NCI-H2196 (cell line): ENCODE data around the gene ASB6.
A peak's percentile ranks its signal among the peaks of the same experiment; 100 is the strongest.

Experiments used
- DNase-seq: peaks from one replicate; lab custom pipeline; 2025; ENCODE audit not compliant: unreplicated experiment; lab: John Stamatoyannopoulos, UW

Gene ASB6, protein sequence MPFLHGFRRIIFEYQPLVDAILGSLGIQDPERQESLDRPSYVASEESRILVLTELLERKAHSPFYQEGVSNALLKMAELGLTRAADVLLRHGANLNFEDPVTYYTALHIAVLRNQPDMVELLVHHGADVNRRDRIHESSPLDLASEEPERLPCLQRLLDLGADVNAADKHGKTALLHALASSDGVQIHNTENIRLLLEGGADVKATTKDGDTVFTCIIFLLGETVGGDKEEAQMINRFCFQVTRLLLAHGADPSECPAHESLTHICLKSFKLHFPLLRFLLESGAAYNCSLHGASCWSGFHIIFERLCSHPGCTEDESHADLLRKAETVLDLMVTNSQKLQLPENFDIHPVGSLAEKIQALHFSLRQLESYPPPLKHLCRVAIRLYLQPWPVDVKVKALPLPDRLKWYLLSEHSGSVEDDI

DNA sequence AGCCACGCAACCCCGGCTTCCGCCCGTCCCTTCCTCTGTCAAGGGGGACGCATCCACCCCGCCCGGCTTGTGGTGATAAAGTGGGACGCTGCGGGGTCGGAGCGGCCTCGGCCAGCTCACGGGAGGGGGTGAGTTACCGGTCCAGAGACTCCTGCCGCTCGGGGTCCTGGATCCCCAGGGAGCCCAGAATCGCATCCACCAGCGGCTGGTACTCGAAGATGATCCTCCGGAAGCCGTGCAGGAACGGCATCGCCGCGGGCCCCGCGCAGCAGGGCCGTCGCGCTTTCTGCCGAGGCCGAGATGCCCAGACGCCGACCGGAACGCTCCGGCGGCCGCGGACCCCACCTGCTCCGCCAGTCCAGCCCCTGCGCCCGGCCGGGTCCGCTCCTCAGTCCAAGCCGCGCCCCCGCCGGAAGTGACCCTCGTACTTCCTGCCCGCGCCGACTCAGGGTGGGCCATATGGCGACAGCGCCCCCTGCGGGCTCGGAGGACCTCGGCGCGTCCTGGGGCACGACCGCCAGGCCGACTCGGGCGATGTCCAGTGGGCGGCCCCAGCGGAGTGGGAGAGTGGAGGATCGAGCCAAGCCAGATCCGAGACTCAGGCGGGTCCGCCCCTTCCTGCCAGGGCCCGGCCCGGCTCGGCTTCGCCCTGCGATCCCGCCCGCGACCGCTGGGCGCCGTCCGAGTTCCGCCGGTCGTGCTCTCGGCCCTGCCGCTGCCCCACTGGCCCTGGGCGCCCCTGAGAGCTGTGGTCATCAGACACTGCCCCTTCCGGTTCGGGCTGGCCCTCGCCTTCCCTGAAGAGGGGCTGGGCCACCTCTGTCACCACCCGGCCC lies at the start of gene ASB6:
Gene ASB6 (minus strand): TSS at position 402 of the 836 bp plus-strand sequence. CDS start 152 bp downstream, at position 250.
- DNase-seq: peak; percentile 96

DNA sequence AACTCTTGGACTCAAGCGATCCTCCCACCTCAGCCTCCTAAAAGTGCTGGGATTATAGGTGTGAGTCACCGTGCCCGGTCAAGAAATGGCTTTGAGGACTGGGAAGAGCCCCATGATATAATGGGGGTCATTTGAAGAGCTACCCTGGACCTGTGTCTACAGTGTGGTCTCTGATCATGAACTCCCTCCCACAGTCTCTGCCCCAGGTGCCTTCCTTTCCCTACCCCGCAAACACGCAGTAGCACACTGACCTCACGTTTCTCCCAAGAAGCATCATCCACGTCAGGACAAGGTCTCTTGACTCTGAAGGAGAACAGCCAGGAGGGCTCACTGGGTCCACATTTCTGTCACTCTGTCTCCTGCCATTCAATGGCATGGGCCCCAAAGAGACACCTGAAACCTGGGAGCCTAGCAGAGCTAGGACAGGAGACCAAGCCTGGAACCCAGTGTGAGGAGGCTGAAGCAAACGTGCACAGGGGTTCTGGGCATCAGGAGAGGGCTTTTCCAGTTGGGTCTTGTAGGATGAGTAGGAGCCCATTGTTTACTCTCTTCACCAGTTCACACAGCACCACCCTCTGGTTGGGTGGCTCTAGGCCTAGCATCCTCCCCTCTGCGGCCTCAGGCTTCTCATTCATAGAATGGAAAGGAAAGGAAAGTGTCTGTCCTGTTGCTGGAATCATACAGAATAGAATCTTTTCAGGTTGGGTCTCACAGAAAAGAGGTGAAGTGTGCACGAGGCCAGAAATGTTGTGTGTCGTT lies 46.5 kb upstream of the ASB6 start:
- no peak for DNase-seq

DNA sequence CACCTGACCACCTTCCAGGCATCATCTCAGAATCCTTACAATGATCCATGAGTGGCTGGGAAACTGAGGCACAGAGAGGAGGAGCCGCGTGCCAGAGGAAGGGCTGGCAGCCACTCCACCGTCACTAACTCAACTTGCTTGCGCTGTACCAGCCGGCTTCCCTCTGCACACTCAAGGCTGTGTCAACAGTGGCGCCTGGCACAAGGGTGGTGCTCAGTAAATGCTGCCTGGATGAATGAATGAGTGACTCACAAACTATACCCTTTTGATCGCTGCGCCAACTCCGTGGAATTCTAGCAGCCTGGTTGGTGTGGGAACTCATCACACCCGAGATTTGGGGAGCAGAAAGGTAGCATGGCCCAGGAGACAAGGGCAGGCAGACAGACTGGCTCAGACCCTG lies 45.4 kb upstream of the ASB6 start:
- DNase-seq: no peak

DNA sequence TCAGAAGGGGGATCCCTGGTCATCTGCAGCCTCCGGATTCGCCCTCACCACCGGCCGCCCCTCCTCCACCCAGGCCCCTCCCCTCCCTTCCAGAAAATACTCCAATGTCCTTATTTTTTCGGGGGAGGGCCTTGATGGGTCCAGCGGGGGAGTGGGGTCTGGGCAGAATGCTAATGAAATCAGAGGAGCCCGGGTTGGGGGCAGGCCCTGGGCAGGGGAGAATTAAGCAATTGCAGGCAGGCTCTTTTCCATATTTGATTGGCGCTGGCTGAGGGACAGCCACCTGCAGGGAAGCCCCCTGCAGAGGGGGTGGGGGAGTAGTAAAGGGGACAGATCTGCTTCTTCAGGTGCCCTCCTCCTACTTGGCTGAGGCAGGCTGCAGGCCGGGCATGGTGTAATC lies 44.8 kb upstream of the ASB6 start:
- DNase-seq: no peak

DNA sequence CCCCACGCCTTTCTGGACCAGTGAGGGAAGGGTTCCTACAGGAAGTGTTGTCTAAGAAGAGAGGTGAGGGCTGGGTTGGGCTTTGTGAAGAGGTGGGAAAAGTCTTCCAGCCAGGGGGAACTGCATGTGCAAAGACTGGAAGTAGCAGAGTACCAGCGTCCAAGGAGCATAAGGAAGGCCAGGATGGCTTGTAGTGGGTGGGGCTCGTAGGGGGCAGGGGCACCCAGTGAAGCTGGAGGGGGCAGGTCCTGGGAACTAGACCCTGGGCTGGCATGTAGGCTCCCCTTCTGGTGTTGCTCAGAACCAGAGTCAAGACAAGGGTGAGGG lies 43.9 kb upstream of the ASB6 start:
- no peak for DNase-seq

DNA sequence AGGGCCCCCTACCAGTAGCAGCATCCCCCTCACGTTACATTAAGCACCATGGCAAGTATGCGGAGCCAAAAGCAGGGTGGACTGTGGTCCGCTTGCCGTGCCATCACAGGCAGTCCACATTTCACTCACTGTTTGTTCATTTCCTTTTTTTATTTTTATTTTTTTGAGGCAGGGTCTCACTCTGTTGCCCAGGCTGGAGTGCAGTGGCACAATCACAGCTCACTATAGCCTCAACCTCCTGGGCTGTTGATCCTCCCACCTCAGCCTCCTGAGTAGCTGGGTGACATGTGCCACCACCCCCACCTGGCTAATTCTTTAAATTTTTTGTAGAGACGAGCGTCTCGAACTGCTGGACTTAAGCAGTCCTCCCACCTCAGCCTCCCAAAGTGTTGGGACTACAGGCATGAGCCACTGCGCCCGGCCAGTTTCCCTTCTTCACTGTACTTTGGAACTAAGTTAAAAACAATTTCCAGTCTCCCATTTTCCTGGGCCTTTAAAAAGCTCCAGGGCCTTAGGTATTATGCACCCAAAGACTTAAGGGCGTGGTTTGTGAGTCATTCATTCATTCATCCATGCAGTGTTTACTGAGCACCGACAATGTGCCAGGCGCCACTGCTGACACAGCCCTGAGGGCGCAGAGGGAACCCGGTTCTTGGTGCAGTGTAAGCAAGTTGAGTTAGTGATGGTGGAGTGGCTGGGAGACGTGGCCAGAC lies 43.4 kb upstream of the ASB6 start:
- no peak for DNase-seq

DNA sequence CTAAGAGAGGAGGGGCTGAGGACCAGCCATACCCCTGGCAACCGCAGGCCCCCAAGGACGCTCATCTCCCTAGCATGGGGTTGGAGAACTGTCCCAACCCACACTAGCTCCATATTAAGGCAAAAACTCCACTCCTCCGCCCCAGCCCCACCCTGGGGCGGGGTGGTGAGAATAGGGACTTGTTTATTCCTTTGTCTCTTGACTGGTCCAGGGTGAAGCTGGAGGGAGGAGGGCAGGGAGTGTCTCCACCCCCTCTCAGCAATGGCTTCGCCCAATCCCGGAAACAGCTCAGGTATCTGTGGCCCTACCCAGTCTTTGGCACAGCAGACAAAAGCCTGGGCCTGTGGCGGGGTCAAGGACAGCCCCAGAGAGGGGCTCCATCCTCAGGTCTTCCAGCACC lies 40.4 kb upstream of the ASB6 start:
- DNase-seq: no peak

DNA sequence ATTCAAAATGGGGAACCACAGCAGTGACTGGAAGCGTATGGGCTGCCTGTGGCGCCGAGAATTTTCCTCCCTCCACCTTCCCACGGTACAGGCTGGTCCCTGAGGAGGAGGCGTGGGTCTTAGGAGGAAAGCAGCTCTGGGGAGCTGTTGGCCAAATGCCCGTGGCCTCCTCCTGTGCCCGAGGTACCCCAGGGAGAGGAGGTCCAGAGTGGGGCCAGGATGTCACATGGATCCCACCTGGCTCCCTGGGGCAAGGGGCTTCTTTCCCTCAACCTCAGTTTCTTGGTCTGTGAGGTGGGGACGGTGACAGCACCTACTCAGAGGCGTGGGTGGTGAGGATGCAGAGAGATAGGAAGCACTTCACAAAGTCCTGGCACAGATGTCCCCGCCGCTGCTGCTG lies 40.0 kb upstream of the ASB6 start:
- DNase-seq: no peak

DNA sequence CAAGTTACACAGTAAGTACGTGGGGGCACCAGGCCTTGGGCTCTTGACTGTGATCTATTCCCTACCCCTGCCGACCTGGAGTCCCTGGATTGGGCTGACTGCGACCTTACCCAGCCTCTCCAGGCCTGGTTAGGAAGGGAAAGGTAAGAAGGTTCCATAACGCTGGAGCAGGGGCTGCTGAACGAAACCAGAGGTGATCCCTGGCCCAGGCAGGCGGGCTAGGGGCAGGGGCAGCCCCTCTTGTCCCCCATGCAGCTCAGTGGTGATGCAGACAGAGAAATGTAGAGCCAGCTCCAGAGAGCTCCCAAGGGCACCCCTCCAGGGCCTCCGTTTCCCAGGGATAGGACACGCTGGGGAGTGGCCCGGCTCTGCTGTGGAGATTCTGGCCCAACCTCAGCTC lies 37.6 kb upstream of the ASB6 start:
- no peak for DNase-seq

DNA sequence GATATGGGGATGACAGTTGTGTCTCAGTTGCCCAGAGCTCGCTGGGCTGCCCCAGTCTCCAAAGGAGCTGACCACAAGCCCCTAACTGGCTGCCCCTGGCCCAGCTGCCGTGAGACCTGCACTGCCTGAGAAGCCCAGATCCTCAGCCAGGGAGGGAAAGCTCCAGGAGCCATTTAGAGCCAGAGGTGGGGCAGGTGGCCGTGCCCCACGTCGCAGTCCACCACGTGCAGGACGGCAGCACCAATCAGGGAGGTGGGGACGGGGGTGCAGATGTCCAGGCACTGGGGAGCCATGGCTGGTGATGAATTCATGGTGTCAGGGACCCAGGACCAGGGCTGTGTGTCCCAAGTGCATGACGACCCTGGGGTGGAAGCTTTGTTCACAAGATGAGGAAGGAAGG lies 36.9 kb upstream of the ASB6 start:
- no peak for DNase-seq

DNA sequence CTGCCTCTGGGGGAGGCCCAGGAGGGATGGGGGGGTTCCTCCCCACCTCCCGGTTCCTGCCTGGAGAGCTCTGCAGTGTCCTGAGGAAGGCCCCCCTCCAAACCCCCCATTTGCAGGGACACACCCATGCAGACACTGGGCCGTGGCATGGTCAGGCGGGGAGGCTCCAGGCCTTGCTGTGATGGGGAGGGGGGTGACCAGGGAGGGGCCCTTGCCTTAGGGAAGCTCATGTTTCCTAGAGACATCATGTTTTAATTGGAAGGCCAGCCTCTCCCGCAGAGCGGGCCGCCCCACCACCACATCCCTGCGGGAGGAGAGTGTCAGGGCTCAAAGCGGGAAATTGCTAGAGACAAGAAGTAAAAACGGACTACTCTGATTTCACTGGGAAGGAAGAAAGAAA lies 35.5 kb upstream of the ASB6 start:
- no peak for DNase-seq

DNA sequence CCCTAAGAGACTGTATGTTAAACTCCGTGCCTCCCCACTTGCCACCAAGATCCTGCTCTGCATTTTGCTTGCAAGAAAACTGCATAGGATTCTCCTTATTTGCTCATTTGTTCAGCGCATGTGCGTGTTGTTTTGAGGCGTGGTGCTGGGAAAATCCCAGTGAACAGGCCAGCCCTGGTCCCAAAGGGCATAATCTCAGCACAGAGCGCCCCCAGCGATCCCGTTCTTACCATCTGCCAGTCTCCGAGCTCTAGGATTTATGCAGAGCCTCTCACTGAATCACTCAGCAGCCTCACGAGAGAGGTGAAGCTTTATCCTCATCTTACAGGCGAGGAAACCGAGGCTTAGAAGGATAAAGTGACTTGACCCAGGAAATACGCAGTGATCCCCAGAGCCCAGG lies 35.0 kb upstream of the ASB6 start:
- DNase-seq: no peak

DNA sequence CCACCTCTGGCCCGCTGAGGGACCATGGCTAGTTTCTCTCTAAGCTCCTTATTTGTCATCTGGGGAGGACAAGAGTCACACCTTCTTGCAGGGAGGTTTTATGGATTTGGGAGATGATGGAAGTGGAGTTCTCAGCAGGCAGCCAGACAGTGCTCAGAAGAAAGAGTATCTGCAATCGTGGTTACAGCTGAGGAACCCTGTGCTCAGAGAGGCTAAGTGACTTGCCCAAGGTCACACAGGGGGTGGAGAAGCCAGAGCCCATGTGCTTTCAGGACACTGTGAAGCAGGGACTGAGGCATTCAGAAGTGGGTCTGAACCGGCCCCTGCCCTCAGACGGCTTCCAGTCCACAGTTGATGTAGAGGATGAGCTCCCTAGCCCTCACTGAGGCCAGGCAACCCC lies 34.3 kb upstream of the ASB6 start:
- DNase-seq: no peak

DNA sequence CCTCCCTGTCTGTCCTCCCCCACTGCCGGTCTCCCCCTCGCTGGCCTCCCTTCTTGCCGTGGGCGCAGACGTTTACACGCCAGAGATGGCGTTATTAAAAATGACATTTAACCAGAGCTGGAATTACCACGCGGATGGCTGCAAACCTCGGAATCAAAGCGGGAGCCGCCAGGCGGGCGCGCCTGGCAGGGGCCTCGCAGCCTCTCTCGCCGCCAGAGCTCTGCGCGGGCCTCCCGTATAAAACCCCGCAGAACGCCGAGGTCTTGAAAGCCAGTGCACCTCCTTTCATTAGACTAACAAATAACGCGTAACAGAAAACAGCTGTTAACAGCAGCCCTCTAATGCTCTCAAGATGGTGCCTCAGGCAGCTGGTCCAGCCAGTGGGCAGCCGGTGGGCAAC lies 33.7 kb upstream of the ASB6 start:
- no peak for DNase-seq

DNA sequence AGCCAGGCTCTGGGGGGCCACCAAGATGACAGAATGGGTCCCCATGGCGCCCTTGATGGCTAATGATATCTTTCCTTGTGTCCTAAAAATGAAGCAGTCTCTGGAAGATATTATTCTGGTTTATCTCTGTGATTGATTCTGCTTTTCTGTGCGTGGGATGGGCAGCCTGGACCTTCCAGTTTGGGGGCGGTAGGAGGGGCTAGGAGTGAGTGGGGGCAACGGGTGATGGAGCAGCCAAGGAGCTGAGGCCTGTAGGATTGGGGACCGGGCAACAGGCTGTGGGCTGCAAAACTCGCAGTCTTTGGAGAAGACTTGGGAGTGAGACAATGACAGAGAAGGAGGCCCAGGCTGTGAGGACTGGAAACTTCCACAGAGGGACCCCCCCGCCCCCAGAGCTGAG lies 32.3 kb upstream of the ASB6 start:
- no peak for DNase-seq

DNA sequence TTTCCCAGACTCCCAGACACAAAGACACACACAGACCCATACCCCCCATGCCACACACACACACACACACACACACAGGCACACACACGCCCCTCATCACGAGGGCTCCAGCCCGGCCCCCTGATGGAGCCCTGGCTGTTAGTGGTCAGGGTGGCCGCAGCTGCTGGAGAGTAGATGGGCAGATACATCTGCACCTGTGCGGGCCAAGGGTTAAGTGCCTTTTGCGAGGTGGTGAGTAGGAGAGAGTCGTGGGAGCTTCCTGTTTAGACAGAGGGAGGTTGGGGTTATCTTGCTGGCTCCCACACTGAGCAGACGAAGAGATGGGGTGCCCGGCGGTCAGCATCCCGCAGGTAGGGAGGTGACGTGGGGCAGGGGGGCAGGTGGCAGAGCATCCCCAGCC lies 31.7 kb upstream of the ASB6 start:
- no peak for DNase-seq

DNA sequence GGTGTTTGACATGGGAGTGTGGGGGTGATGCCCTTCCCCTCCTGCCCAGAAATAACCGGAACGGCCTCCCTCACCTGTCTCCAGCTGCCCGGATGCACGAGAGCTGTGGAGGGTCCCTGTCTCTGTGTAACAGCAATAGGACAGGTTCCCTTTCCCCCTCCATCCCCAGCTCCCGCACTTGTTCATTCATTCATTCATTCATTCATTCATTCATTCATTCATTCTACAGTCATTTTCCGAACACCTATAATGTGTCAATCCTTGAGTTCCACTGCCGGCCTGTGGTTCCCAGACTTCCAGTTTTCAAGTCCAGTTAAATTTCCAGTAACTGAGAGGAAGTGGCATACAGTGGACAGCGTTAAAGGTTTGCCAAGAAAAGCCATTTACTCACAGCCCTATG lies 30.8 kb upstream of the ASB6 start:
- DNase-seq: no peak

DNA sequence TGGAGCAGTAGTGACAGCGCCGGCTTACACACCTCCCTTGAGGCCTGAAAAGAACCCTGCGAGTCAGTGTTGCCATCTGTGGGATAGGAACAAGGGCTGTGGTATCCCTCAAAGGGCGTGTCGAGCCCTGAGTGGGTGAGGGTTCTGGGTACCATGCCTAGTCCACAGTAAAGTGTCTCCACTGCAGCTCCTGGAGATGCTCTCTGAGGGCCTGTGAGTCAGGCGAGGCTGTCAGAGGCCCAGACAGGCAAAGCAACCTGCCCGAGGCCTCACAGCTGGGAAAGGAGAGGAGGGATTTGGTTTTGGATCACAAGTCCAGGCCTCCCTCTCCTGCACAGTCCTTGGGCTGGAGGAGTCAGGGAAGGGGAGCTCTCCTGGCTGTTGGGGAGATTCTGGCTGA lies 29.6 kb upstream of the ASB6 start:
- no peak for DNase-seq

DNA sequence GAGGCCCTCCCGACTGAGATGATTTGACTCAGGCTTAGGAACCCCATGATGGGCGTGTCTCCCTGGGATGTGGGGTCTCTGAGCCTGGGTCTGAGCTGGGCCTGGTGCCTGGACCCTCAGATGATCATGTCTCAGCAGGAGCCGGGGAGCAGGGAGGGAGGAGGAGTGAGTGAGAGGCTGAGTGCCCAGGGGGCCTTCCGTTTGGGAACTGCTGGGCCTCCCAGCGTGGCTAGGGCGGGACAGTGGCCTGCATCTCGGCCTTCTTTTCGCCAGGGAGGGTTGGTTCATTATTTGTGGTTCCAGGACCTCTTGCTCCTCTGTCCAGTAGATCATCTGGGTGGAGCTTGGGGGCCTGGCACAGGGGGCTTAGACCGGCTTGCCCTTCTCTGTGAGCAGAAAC lies 29.1 kb upstream of the ASB6 start:
- no peak for DNase-seq

DNA sequence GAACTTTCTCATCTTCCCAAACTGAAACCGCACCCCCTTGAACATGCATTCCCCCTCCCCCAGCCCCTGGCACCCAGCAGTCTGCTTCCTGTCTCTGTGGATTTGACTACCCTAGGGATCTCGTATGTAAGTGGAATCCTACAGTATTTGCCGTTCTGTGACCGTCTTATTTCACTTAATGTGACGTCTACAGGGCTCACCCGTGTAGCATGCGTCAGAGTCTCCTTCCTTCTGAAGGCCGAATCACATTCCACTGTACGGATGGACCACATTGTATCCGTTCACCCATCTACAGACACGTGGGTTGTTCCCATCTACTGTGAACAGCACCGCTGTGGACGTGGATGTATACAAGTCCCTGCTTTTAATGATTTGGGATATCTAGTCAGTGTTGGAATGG lies 28.0 kb upstream of the ASB6 start:
- DNase-seq: no peak

DNA sequence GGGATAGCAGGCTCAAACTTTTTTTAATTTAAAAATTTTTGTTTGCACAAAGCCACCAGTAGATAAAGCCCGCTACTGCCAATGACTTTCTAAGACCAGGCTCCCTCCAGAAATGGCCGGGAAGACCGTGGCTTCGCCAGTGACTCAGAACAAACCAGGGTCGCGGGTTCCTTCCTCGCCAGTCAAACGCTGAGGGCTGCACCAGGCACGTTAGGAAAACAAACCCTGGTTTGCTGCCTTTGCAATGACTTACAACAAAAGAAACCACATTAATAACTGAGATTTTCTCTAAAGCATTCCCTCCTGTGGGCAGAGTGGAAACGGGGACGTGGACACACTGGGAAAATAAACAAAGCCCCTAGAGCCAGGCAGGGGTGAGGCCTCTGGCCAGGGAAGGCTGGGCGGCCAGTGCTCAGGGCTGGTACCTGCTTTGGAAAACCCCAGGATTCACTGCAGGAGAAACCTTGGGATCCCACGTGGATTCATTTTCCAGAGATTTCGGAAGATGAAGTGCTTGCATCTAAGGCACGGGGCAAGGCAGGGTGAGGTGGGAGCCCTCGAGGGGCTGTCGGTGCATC lies 27.3 kb upstream of the ASB6 start:
- no peak for DNase-seq
